HG03378 (cell line): ENCODE data around the gene ZCWPW1.
"Not testable (repeated sequence)": the region's sequence is repeated elsewhere in the genome, so short reads cannot be mapped to it uniquely, and the experiment has no call there.

Experiments used
- ATAC-seq: cut with Tn5 transposase; IDR thresholded peaks from one replicate; pipeline ENCODE4 v1.9.1; 2021; ENCODE audit warnings: mild to moderate bottlenecking, moderate library complexity; ENCODE audit not compliant: unreplicated experiment

ZCWPW1 gene

GRCh38 chr7:100373870-100374598, 54.5 kb downstream of the ZCWPW1 start:
- not testable (repeated sequence) for ATAC-seq

GRCh38 chr7:100373261-100373831, 55.2 kb downstream of the ZCWPW1 start, which contains the start of gene PILRA:
Gene PILRA, plus strand, starts transcription at chr7:100373487. Its CDS starts 170 bp downstream, at chr7:100373657.
- no peak for ATAC-seq

- no peak for ATAC-seq
These were observed 55.8 kb downstream of the ZCWPW1 start for GRCh38 chr7:100372694-100373093.

GRCh38 chr7:100372256-100372655, 56.2 kb downstream of the ZCWPW1 start:
- ATAC-seq: no peak

GRCh38 chr7:100371561-100372171, 56.8 kb downstream of the ZCWPW1 start:
- ATAC-seq: no peak

- no peak for ATAC-seq
These were observed 57.8 kb downstream of the ZCWPW1 start for GRCh38 chr7:100370746-100371145.

- ATAC-seq: no peak
These were observed 58.2 kb downstream of the ZCWPW1 start for GRCh38 chr7:100370303-100370702.

GRCh38 chr7:100369105-100369504, 59.4 kb downstream of the ZCWPW1 start:
- peak; percentile 63 for ATAC-seq

- ATAC-seq: no peak
These were observed 60.6 kb downstream of the ZCWPW1 start for GRCh38 chr7:100367676-100368613.

GRCh38 chr7:100367251-100367620, 61.3 kb downstream of the ZCWPW1 start:
- no peak for ATAC-seq

GRCh38 chr7:100366411-100367250, 61.9 kb downstream of the ZCWPW1 start:
- no peak for ATAC-seq

- ATAC-seq: not testable (repeated sequence)
These were observed 62.5 kb downstream of the ZCWPW1 start for GRCh38 chr7:100365998-100366367.

- ATAC-seq: no peak
These were observed 64.0 kb downstream of the ZCWPW1 start for GRCh38 chr7:100364480-100364879.

GRCh38 chr7:100363797-100364196, 64.7 kb downstream of the ZCWPW1 start:
- not testable (repeated sequence) for ATAC-seq

- no peak for ATAC-seq
These were observed 65.4 kb downstream of the ZCWPW1 start for GRCh38 chr7:100363098-100363497.

- no peak for ATAC-seq
These were observed 68.2 kb downstream of the ZCWPW1 start for GRCh38 chr7:100360135-100360854.

GRCh38 chr7:100358857-100359212, 69.7 kb downstream of the ZCWPW1 start:
- ATAC-seq: no peak

- ATAC-seq: no peak
These were observed 70.3 kb downstream of the ZCWPW1 start, which contains the start of gene PILRB for GRCh38 chr7:100358027-100358856. Gene PILRB, plus strand, starts transcription at chr7:100358117. Its CDS starts 186 bp downstream, at chr7:100358303.

GRCh38 chr7:100357131-100357561, 71.4 kb downstream of the ZCWPW1 start:
- no peak for ATAC-seq
